Erythroblast (primary cell): ENCODE data around the gene TRPM3.

ENCODE experiments used
- GATA1 ChIP-seq: IDR thresholded peaks from 2 replicates; pipeline ENCODE4 v1.6.1; 2011; ENCODE audit warnings: low read depth, mild to moderate bottlenecking, control low read depth, low read length, moderate library complexity
- POLR2A ChIP-seq: IDR thresholded peaks from 2 replicates; pipeline ENCODE4 v1.6.1; 2011; ENCODE audit warnings: mild to moderate bottlenecking, low read length

DNA sequence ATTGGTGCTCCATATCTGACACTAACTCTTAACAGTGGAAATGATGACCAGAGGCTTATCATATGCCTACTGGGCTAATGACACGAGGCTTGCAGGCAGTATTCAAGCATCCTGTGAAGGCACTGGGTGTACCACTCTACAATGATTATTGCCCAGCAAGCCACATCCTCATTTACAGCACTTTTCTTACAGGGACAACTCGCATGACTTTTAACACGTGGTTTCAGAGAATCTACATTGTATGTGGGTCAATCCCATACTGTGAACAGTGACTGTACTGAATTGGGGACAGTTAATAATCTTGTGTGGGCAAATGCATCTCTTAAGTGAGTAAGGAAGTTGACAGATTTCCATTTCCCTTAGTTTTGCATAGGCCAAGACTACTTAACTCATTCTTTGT lies 260.0 kb downstream of the TRPM3 start:
- TF ChIP-seq POLR2A (no peak), GATA1 (no peak)
